Mammary epithelial cell (primary cell): Measurements from ENCODE around the gene TRIM47.

Source experiments
- EZH2 ChIP-seq: IDR thresholded peaks from 2 replicates; pipeline ENCODE4 v1.6.1; 2012; ENCODE audit warnings: low read length, inconsistent platforms, borderline replicate concordance
- TF ChIP-seq, protein P1 (sequence below), 2 donors: IDR thresholded peaks in 1 of 2; conservative IDR thresholded peaks in 1 of 2; 2 replicates each; pipeline ENCODE4 v1.5.1; 2011 to 2012; ENCODE audit warnings: inconsistent platforms in 2 of 2, low read length in 2 of 2, mild to moderate bottlenecking in 2 of 2, control low read depth in 1 of 2, low read depth in 1 of 2; ENCODE audit not compliant: insufficient read depth in 1 of 2; ENCODE audit errors: extremely low read depth in 1 of 2

DNA sequence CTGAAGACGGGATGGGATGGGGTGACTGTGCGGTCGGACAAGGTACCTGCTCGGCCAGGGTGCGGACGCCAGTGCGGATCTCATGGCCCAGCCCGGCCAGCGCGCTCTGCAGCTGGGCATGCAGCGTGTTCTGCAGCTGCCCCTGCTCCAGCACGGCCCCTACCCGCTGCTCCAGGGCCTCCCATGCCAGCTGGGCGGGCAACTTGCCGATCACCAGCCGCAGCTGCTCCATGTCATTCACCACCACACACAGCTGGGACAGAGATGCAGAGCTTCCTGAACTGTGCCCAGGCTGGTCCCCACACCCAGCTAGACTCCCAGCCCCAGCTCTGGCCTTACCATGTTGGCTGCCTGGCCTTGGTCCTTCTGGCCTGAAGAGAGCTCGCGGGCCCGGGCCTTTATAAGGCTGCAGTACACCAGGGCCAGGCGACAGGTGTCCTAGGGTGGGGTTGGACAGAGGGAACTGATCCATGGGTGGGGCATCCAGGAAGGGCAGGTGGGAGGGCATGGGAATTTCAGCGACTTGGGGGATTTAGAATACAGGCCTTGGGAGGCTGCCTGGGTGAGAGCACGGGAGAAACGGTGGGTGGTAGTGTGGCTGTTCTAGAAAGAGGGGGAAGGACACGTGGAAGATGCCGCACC, 44.0 kb downstream of the TRIM47 start:
- TF ChIP-seq, protein P1, sequence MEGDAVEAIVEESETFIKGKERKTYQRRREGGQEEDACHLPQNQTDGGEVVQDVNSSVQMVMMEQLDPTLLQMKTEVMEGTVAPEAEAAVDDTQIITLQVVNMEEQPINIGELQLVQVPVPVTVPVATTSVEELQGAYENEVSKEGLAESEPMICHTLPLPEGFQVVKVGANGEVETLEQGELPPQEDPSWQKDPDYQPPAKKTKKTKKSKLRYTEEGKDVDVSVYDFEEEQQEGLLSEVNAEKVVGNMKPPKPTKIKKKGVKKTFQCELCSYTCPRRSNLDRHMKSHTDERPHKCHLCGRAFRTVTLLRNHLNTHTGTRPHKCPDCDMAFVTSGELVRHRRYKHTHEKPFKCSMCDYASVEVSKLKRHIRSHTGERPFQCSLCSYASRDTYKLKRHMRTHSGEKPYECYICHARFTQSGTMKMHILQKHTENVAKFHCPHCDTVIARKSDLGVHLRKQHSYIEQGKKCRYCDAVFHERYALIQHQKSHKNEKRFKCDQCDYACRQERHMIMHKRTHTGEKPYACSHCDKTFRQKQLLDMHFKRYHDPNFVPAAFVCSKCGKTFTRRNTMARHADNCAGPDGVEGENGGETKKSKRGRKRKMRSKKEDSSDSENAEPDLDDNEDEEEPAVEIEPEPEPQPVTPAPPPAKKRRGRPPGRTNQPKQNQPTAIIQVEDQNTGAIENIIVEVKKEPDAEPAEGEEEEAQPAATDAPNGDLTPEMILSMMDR (conservative IDR thresholded peaks at IDR 0.05 in 1 of 2, IDR thresholded peaks at IDR 0.05 in 1 of 2; ENCODE audit: extremely low read depth in 1 of 2, insufficient read depth in 1 of 2, low read depth in 1 of 2, low read length in 2 of 2): no peak
- TF ChIP-seq EZH2: no peak
